ENCODE results near the gene GRB2.

DNA sequence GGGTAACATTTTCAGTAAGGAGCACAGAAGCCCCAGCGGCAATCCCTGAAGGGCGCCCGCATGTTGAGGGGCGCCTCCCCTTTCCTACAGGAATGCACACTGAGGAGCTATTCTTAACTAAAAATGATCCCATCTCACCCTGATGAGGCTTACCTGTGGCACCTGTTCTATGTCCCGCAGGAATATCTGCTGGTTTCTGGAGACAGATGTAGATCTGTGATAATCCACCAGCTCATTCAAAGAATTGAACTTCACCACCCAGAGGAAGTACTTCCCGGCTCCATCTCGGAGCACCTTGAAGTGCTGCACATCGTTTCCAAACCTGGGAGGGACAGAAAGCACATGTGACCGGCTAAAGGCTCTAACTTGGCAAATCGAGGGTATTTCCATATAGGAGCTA is 84.0 kb downstream of the GRB2 start:
- TF ChIP-seq, protein P1, sequence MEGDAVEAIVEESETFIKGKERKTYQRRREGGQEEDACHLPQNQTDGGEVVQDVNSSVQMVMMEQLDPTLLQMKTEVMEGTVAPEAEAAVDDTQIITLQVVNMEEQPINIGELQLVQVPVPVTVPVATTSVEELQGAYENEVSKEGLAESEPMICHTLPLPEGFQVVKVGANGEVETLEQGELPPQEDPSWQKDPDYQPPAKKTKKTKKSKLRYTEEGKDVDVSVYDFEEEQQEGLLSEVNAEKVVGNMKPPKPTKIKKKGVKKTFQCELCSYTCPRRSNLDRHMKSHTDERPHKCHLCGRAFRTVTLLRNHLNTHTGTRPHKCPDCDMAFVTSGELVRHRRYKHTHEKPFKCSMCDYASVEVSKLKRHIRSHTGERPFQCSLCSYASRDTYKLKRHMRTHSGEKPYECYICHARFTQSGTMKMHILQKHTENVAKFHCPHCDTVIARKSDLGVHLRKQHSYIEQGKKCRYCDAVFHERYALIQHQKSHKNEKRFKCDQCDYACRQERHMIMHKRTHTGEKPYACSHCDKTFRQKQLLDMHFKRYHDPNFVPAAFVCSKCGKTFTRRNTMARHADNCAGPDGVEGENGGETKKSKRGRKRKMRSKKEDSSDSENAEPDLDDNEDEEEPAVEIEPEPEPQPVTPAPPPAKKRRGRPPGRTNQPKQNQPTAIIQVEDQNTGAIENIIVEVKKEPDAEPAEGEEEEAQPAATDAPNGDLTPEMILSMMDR (IDR thresholded peaks at IDR 0.05): no peak
- no peak for TF ChIP-seq POLR2A (IDR thresholded peaks at IDR 0.05)
